Measurements from ENCODE around the gene APOLD1. TPM values are rescaled to one million over a fixed set of nuclear protein-coding genes. Genes with fewer than 3 reads are reported as not detected.

Gene APOLD1
- total RNA-seq, 1 donor from 2014 or later, result 10.5 TPM

DNA sequence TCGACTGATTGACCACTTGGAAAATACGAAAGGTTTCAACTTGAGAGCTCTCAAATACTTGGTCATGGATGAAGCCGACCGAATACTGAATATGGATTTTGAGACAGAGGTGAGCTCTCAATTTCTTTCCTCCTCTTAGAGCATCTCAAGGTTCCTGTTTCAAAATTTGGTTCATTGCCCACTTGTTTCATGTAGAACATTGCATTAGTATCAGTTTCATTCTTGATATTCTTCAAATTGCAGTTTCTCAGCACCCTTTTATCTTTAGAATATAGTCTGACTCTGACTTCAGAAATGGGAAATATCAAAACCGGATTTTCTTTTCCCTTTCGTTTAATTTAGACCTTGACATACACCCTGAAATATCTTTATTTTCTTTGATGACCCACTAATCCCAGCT lies 36.5 kb downstream of the APOLD1 start:
- no peak overlapping the region for H3K27ac Mint-ChIP-seq (ENCODE audit: unreplicated experiment)

GRCh38 chr12:12822886-12823285 lies 37.4 kb downstream of the APOLD1 start:
- H3K36me3 Mint-ChIP-seq (ENCODE audit: unreplicated experiment), result peaks cover 58% of the 10 kb centered on the region
- TF ChIP-seq CTCF (IDR thresholded peaks at IDR 0.05), result no peak
- no peaks in the 10 kb centered on the region for H3K27me3 Mint-ChIP-seq (ENCODE audit: unreplicated experiment)
- H3K4me1 Mint-ChIP-seq (ENCODE audit: unreplicated experiment), result peaks cover 25% of the 10 kb centered on the region
- H3K27ac Mint-ChIP-seq (ENCODE audit: unreplicated experiment), result no peak overlapping the region
- DNase-seq (ENCODE audit: extremely low spot score, unreplicated experiment), result no peak
- no peak overlapping the region for H3K4me3 Mint-ChIP-seq (ENCODE audit: unreplicated experiment)
- H3K9me3 Mint-ChIP-seq (ENCODE audit: unreplicated experiment), result no peaks in the 10 kb centered on the region

More for the DNA sequence above, 36.5 kb downstream of the APOLD1 start:
- no peak for DNase-seq (ENCODE audit: extremely low spot score, unreplicated experiment)
- no peak overlapping the region for H3K4me3 Mint-ChIP-seq (ENCODE audit: unreplicated experiment)
- no peaks in the 10 kb centered on the region for H3K27me3 Mint-ChIP-seq (ENCODE audit: unreplicated experiment)
- no peaks in the 10 kb centered on the region for H3K9me3 Mint-ChIP-seq (ENCODE audit: unreplicated experiment)
- H3K36me3 Mint-ChIP-seq (ENCODE audit: unreplicated experiment), result peaks cover 54% of the 10 kb centered on the region
- H3K4me1 Mint-ChIP-seq (ENCODE audit: unreplicated experiment), result peaks cover 26% of the 10 kb centered on the region
- no peak for TF ChIP-seq CTCF (IDR thresholded peaks at IDR 0.05)

GRCh38 chr12:12823300-12823699 lies 37.8 kb downstream of the APOLD1 start:
- Mint-ChIP-seq H3K36me3 (ENCODE audit: unreplicated experiment) (peaks cover 59% of the 10 kb centered on the region), H3K4me3 (ENCODE audit: unreplicated experiment) (no peak overlapping the region), H3K27ac (ENCODE audit: unreplicated experiment) (no peak overlapping the region), H3K27me3 (ENCODE audit: unreplicated experiment) (no peaks in the 10 kb centered on the region), H3K9me3 (ENCODE audit: unreplicated experiment) (no peaks in the 10 kb centered on the region), H3K4me1 (ENCODE audit: unreplicated experiment) (peaks cover 24% of the 10 kb centered on the region)
- TF ChIP-seq CTCF (IDR thresholded peaks at IDR 0.05), result no peak
- no peak for DNase-seq (ENCODE audit: extremely low spot score, unreplicated experiment)

- no peak for DNase-seq (ENCODE audit: extremely low spot score, unreplicated experiment)
- Mint-ChIP-seq H3K4me1 (ENCODE audit: unreplicated experiment) (peaks cover 21% of the 10 kb centered on the region), H3K27me3 (ENCODE audit: unreplicated experiment) (no peaks in the 10 kb centered on the region), H3K36me3 (ENCODE audit: unreplicated experiment) (peaks cover 63% of the 10 kb centered on the region), H3K4me3 (ENCODE audit: unreplicated experiment) (no peak overlapping the region), H3K27ac (ENCODE audit: unreplicated experiment) (no peak overlapping the region), H3K9me3 (ENCODE audit: unreplicated experiment) (no peaks in the 10 kb centered on the region)
- no peak for TF ChIP-seq CTCF (IDR thresholded peaks at IDR 0.05)
These were observed 38.4 kb downstream of the APOLD1 start for GRCh38 chr12:12823811-12824210.

- no peaks in the 10 kb centered on the region for H3K27me3 Mint-ChIP-seq (ENCODE audit: unreplicated experiment)
- no peak overlapping the region for H3K27ac Mint-ChIP-seq (ENCODE audit: unreplicated experiment)
- peaks cover 33% of the 10 kb centered on the region for H3K4me1 Mint-ChIP-seq (ENCODE audit: unreplicated experiment)
- H3K4me3 Mint-ChIP-seq (ENCODE audit: unreplicated experiment), result no peak overlapping the region
- no peak for DNase-seq (ENCODE audit: extremely low spot score, unreplicated experiment)
- peaks cover 18% of the 10 kb centered on the region for H3K36me3 Mint-ChIP-seq (ENCODE audit: unreplicated experiment)
- TF ChIP-seq CTCF (IDR thresholded peaks at IDR 0.05), result no peak
- no peaks in the 10 kb centered on the region for H3K9me3 Mint-ChIP-seq (ENCODE audit: unreplicated experiment)
These were observed 50.1 kb downstream of the APOLD1 start for GRCh38 chr12:12835378-12836146.

All from osteocyte (in vitro differentiated cells).